ENCODE measurements around the gene LRRC52. TPM values are rescaled to one million over a fixed set of nuclear protein-coding genes. Genes with fewer than 3 reads are reported as not detected.

The LRRC52 gene
- not detected for total RNA-seq
- not detected for polyA plus RNA-seq

DNA sequence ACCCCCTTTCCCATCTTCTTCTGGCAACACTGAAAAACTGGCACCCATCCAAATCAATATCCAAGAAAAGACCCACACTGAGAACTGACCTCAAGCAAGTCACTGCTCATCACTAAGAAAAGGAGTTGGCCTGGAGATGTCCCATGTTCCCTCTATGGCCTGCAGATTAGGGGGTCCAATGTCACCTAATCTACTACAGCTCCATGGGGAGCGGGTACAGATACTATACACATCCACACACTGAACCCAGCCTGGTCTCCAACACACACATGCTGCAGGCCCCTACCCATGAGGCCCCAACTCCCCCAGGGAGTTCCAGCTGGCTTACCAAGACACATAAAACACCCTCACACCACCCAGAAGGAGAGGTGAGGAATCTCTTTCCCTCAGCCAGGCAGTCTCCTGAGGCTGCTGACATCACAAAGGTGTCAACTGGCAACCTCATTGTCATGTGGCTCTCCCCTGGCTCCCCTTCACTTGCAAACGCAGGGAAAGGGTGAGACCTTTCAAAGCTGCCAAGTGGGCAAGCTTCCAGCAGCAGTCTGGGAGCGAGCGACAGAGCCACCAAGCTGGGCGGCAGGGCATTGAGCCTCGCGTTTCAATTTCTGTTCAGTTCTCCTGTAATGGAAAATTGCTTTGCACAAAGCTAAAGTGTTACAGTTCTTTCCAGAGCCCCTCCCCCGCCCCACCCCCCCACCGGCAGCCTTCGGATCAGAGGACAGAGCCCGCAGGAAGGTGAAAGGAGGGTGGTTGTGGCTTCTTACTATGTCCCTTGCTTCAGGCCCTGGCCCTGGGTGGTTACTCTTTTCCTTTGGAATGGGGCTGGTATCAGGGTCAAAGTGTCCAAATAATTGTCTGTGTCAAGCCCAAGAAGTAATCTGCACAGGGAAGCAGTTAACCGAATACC, at the start of gene LRRC52:
LRRC52 (plus strand) TSS at position 469 of the 907 bp plus-strand sequence; CDS start at position 766, 297 bp downstream.
- POLR2A ChIA-PET = no interaction called here
- CTCF ChIA-PET = no interaction called here
- DNase-seq = no peak
- H3K36me3 Mint-ChIP-seq = no peaks in the 10 kb centered on the region
- Histone ChIP-seq H3K27me3 (ENCODE audit: insufficient read depth, low read length, poor library complexity, severe bottlenecking) (no peaks in the 10 kb centered on the region), H3K27ac (ENCODE audit: low read depth, low read length) (no peak within 1 kb of the TSS), H3K4me1 (ENCODE audit: insufficient read depth, low read length) (no peaks in the 10 kb centered on the region), H3K9me3 (ENCODE audit: low read length) (no peaks in the 10 kb centered on the region), H3K36me3 (ENCODE audit: insufficient read depth, low read length) (no peaks in the 10 kb centered on the region), H3K4me3 (ENCODE audit: low read length) (no peak within 1 kb of the TSS)
- no peak within 1 kb of the TSS for H3K27ac Mint-ChIP-seq
- no peaks in the 10 kb centered on the region for H3K4me1 Mint-ChIP-seq
- no peak within 1 kb of the TSS for H3K4me3 Mint-ChIP-seq
- no peaks in the 10 kb centered on the region for H3K9me3 Mint-ChIP-seq
- peaks cover 20 to 79% of the 10 kb centered on the region in 2 donors for H3K27me3 Mint-ChIP-seq

GRCh38 chr1:165494949-165495857, 48.6 kb upstream of the LRRC52 start:
- H3K4me3 Mint-ChIP-seq = no peak overlapping the region
- Histone ChIP-seq H3K4me3 (ENCODE audit: low read length) (no peak overlapping the region), H3K36me3 (ENCODE audit: insufficient read depth, low read length) (no peaks in the 10 kb centered on the region), H3K27me3 (ENCODE audit: insufficient read depth, low read length, poor library complexity, severe bottlenecking) (no peaks in the 10 kb centered on the region), H3K27ac (ENCODE audit: low read depth, low read length) (no peak overlapping the region), H3K9me3 (ENCODE audit: low read length) (no peaks in the 10 kb centered on the region), H3K4me1 (ENCODE audit: insufficient read depth, low read length) (no peaks in the 10 kb centered on the region)
- H3K36me3 Mint-ChIP-seq = no peaks in the 10 kb centered on the region
- DNase-seq = no peak
- H3K9me3 Mint-ChIP-seq = no peaks in the 10 kb centered on the region
- H3K27ac Mint-ChIP-seq = no peak overlapping the region
- H3K4me1 Mint-ChIP-seq = no peaks in the 10 kb centered on the region
- peaks cover 6 to 19% of the 10 kb centered on the region in 2 donors for H3K27me3 Mint-ChIP-seq
- CTCF ChIA-PET = no interaction called here
- POLR2A ChIA-PET = no interaction called here

DNA sequence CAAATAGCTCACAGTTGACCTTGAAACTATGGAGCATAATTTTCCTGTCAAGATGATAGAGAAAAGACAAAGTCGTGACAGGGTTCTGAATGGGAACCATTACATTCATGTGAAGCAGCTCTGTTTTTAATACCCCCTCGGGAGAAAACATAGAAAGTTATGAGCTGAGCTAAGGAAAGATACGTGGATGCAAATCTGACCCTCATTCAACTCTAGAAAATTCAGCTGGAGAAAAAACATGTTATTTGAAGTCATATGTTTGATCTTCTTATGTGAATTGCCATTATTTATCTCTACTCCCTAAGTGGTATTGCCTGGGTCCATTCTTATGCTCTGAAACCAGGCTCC, 48.0 kb upstream of the LRRC52 start:
- Histone ChIP-seq H3K36me3 (ENCODE audit: insufficient read depth, low read length) (no peaks in the 10 kb centered on the region), H3K27ac (ENCODE audit: low read depth, low read length) (no peak overlapping the region), H3K9me3 (ENCODE audit: low read length) (no peaks in the 10 kb centered on the region), H3K27me3 (ENCODE audit: insufficient read depth, low read length, poor library complexity, severe bottlenecking) (no peaks in the 10 kb centered on the region), H3K4me3 (ENCODE audit: low read length) (no peak overlapping the region), H3K4me1 (ENCODE audit: insufficient read depth, low read length) (no peaks in the 10 kb centered on the region)
- DNase-seq = no peak
- H3K27ac Mint-ChIP-seq = no peak overlapping the region
- peaks cover 6 to 21% of the 10 kb centered on the region in 2 donors for H3K27me3 Mint-ChIP-seq
- no peaks in the 10 kb centered on the region for H3K36me3 Mint-ChIP-seq
- no peaks in the 10 kb centered on the region for H3K9me3 Mint-ChIP-seq
- no peaks in the 10 kb centered on the region for H3K4me1 Mint-ChIP-seq
- H3K4me3 Mint-ChIP-seq = no peak overlapping the region
- POLR2A ChIA-PET = no interaction called here
- CTCF ChIA-PET = no interaction called here

- Mint-ChIP-seq H3K4me1 (no peaks in the 10 kb centered on the region), H3K9me3 (no peaks in the 10 kb centered on the region), H3K4me3 (no peak overlapping the region), H3K36me3 (no peaks in the 10 kb centered on the region), H3K27ac (no peak overlapping the region), H3K27me3 (peaks cover 9 to 20% of the 10 kb centered on the region in 2 donors)
- Histone ChIP-seq H3K4me1 (ENCODE audit: insufficient read depth, low read length) (no peaks in the 10 kb centered on the region), H3K9me3 (ENCODE audit: low read length) (no peaks in the 10 kb centered on the region), H3K36me3 (ENCODE audit: insufficient read depth, low read length) (no peaks in the 10 kb centered on the region), H3K27ac (ENCODE audit: low read depth, low read length) (no peak overlapping the region), H3K4me3 (ENCODE audit: low read length) (no peak overlapping the region), H3K27me3 (ENCODE audit: insufficient read depth, low read length, poor library complexity, severe bottlenecking) (no peaks in the 10 kb centered on the region)
- DNase-seq = no peak
- CTCF ChIA-PET = no interaction called here
- POLR2A ChIA-PET = no interaction called here
Observed at GRCh38 chr1:165496501-165496900, 47.3 kb upstream of the LRRC52 start.

GRCh38 chr1:165497069-165498013, 46.5 kb upstream of the LRRC52 start:
- Histone ChIP-seq H3K9me3 (ENCODE audit: low read length) (no peaks in the 10 kb centered on the region), H3K4me3 (ENCODE audit: low read length) (no peak overlapping the region), H3K4me1 (ENCODE audit: insufficient read depth, low read length) (no peaks in the 10 kb centered on the region), H3K27me3 (ENCODE audit: insufficient read depth, low read length, poor library complexity, severe bottlenecking) (no peaks in the 10 kb centered on the region), H3K36me3 (ENCODE audit: insufficient read depth, low read length) (no peaks in the 10 kb centered on the region), H3K27ac (ENCODE audit: low read depth, low read length) (no peak overlapping the region)
- DNase-seq = no peak
- Mint-ChIP-seq H3K4me3 (no peak overlapping the region), H3K27me3 (peaks cover 9 to 25% of the 10 kb centered on the region in 2 donors), H3K9me3 (no peaks in the 10 kb centered on the region), H3K4me1 (no peaks in the 10 kb centered on the region), H3K27ac (no peak overlapping the region), H3K36me3 (no peaks in the 10 kb centered on the region)
- CTCF ChIA-PET = no interaction called here
- POLR2A ChIA-PET = no interaction called here

DNA sequence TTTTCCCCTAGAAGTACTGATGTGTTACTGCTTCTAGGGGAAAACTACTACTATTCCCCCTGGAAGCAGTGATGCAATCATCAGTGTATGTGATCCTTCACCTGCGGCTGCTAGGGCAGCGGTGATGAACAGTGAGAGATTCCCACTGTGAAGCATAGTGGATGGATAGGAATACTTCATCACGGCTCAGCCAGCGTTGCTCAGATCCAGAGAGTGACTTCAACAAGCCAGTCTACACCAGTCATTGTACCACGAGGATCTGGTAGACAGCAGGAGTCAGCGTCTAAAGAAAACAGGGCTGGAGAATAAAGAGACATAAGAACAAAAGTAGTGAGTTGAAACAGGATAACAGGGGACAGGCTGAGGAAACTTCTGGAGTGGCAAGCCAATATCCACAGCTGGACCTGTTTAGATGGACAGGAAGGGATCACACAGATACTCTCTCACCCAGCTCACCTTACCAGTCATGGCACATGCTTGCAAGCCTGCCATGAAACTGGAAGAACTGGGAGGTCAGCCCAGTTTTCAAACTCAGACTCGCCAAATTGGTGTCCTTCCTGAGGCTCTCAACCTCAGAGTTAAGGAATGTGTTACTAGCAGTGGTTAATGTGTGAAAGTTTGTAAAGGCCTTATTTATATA, 42.4 kb upstream of the LRRC52 start:
- Histone ChIP-seq H3K27ac (ENCODE audit: low read depth, low read length) (no peak overlapping the region), H3K36me3 (ENCODE audit: insufficient read depth, low read length) (no peaks in the 10 kb centered on the region), H3K4me3 (ENCODE audit: low read length) (no peak overlapping the region), H3K9me3 (ENCODE audit: low read length) (no peaks in the 10 kb centered on the region), H3K4me1 (ENCODE audit: insufficient read depth, low read length) (no peaks in the 10 kb centered on the region), H3K27me3 (ENCODE audit: insufficient read depth, low read length, poor library complexity, severe bottlenecking) (no peaks in the 10 kb centered on the region)
- H3K27me3 Mint-ChIP-seq = peaks cover 8 to 37% of the 10 kb centered on the region in 2 donors
- CTCF ChIA-PET = no interaction called here
- peaks cover 0 to 2% (median 0%) of the 10 kb centered on the region in 5 donors for H3K9me3 Mint-ChIP-seq
- H3K36me3 Mint-ChIP-seq = no peaks in the 10 kb centered on the region
- DNase-seq = no peak
- POLR2A ChIA-PET = no interaction called here
- H3K4me3 Mint-ChIP-seq = no peak overlapping the region
- H3K4me1 Mint-ChIP-seq = no peaks in the 10 kb centered on the region
- no peak overlapping the region for H3K27ac Mint-ChIP-seq

GRCh38 chr1:165501970-165502348, 41.8 kb upstream of the LRRC52 start:
- no peak overlapping the region for H3K27ac ChIP-seq (ENCODE audit: low read depth, low read length)
- no peaks in the 10 kb centered on the region for H3K27me3 ChIP-seq (ENCODE audit: insufficient read depth, low read length, poor library complexity, severe bottlenecking)
- DNase-seq = no peak
- no peaks in the 10 kb centered on the region for H3K4me1 ChIP-seq (ENCODE audit: insufficient read depth, low read length)
- POLR2A ChIA-PET = no interaction called here
- no peak overlapping the region for H3K27ac Mint-ChIP-seq
- H3K4me3 ChIP-seq (ENCODE audit: low read length) = no peak overlapping the region
- H3K4me3 Mint-ChIP-seq = no peak overlapping the region
- no peaks in the 10 kb centered on the region for H3K36me3 Mint-ChIP-seq
- H3K27me3 Mint-ChIP-seq = peaks cover 8 to 37% of the 10 kb centered on the region in 2 donors
- peaks cover 0 to 2% (median 0%) of the 10 kb centered on the region in 5 donors for H3K9me3 Mint-ChIP-seq
- no peaks in the 10 kb centered on the region for H3K36me3 ChIP-seq (ENCODE audit: insufficient read depth, low read length)
- CTCF ChIA-PET = no interaction called here
- H3K9me3 ChIP-seq (ENCODE audit: low read length) = no peaks in the 10 kb centered on the region
- no peaks in the 10 kb centered on the region for H3K4me1 Mint-ChIP-seq

Data from CD8-positive, alpha-beta memory T cell (primary cell).